Activated CD8-positive, alpha-beta memory T cell treated with anti-CD3 and anti-CD28 coated beads for 48 hours (primary cell): Measurements from ENCODE around the gene HNRNPUL1.

ENCODE experiments used
- DNase-seq, 3 experiments: peaks; one replicate each; pipeline ENCODE4 v3.0.0-alpha.2; 2020; ENCODE audit warnings: low read depth in 2 of 3, low spot score in 2 of 3

Gene HNRNPUL1

GRCh38 chr19:41352279-41352608 lies 88.1 kb downstream of the HNRNPUL1 start:
- no peak for DNase-seq

GRCh38 chr19:41352609-41353465 lies 88.7 kb downstream of the HNRNPUL1 start:
- peak in 2 of 3 experiments; percentile 53 to 58 for DNase-seq

- DNase-seq, result peak; percentile 82 to 91 (median 83)
These were observed 89.5 kb downstream of the HNRNPUL1 start, which contains the start of gene TGFB1 for GRCh38 chr19:41353466-41354342. Gene TGFB1, minus strand, starts transcription at chr19:41353922. Its CDS starts 878 bp downstream, at chr19:41353044.

GRCh38 chr19:41354343-41354953 lies 90.3 kb downstream of the HNRNPUL1 start:
- DNase-seq, result no peak

GRCh38 chr19:41355035-41355434 lies 90.9 kb downstream of the HNRNPUL1 start:
- no peak for DNase-seq

GRCh38 chr19:41355802-41356201 lies 91.6 kb downstream of the HNRNPUL1 start:
- DNase-seq, result no peak

GRCh38 chr19:41356984-41357739 lies 93.0 kb downstream of the HNRNPUL1 start:
- no peak for DNase-seq
